Activated T-cell treated with anti-CD3 and anti-CD28 coated beads, Interleukin-2, amount 50 U/mL, for 24 hours (primary cell): ENCODE measurements around the gene PRKAR1B.

Experiments used
- DNase-seq: peaks from one replicate; pipeline ENCODE4 v3.0.0-alpha.2; 2020
- H3K27ac Mint-ChIP-seq: 2 replicates; pipeline ENCODE4 v1.8.0; 2020; ENCODE audit warnings: mild to moderate bottlenecking, mixed read lengths
- H3K27me3 Mint-ChIP-seq: 2 replicates; pipeline ENCODE4 v1.8.0; 2020; ENCODE audit warnings: mixed read lengths
- H3K36me3 Mint-ChIP-seq: 2 replicates; pipeline ENCODE4 v1.8.0; 2020; ENCODE audit warnings: low read depth, mixed read lengths
- H3K4me1 Mint-ChIP-seq: 2 replicates; pipeline ENCODE4 v1.8.0; 2020; ENCODE audit warnings: low read depth, mixed read lengths
- H3K4me3 Mint-ChIP-seq: 2 replicates; pipeline ENCODE4 v1.8.0; 2020; ENCODE audit warnings: mild to moderate bottlenecking, moderate library complexity, mixed read lengths
- H3K9me3 Mint-ChIP-seq: 2 replicates; pipeline ENCODE4 v1.8.0; 2020; ENCODE audit warnings: mixed read lengths

The PRKAR1B gene

GRCh38 chr7:506921-507622 lies 220.0 kb downstream of the PRKAR1B start:
- no peaks in the 10 kb centered on the region for H3K4me1 Mint-ChIP-seq
- H3K27ac Mint-ChIP-seq = no peak overlapping the region
- H3K4me3 Mint-ChIP-seq = no peak overlapping the region
- H3K27me3 Mint-ChIP-seq = no peaks in the 10 kb centered on the region
- no peaks in the 10 kb centered on the region for H3K9me3 Mint-ChIP-seq
- no peak for DNase-seq
- H3K36me3 Mint-ChIP-seq = peaks cover 11% of the 10 kb centered on the region

DNA sequence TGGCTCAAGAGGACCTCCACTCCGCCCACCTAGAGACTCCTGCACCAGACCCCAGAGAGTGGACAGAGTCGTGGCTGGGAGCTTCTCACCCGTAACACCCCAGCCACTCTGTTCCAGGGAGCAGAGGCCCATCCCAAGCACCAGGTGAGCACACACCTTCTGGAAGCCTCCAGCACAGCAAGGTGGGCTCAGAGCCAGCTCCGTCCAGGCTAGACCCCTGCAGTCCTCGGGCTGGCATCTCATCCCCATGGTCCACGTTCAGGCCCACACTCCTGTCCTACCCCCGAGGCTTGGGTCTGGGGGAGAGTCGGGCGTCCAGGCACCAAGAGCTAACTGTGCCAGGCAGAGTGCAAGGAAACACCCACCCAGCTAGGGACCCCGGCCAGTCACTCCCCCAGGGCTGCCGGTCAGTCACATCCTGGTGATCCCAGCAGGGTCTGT lies 220.7 kb downstream of the PRKAR1B start:
- H3K4me3 Mint-ChIP-seq = no peak overlapping the region
- peaks cover 13% of the 10 kb centered on the region for H3K36me3 Mint-ChIP-seq
- no peaks in the 10 kb centered on the region for H3K9me3 Mint-ChIP-seq
- no peaks in the 10 kb centered on the region for H3K27me3 Mint-ChIP-seq
- no peak overlapping the region for H3K27ac Mint-ChIP-seq
- no peak for DNase-seq
- no peaks in the 10 kb centered on the region for H3K4me1 Mint-ChIP-seq

GRCh38 chr7:505171-505570 lies 221.9 kb downstream of the PRKAR1B start:
- no peaks in the 10 kb centered on the region for H3K4me1 Mint-ChIP-seq
- no peak overlapping the region for H3K4me3 Mint-ChIP-seq
- H3K36me3 Mint-ChIP-seq = peaks cover 24% of the 10 kb centered on the region
- no peak overlapping the region for H3K27ac Mint-ChIP-seq
- H3K9me3 Mint-ChIP-seq = no peaks in the 10 kb centered on the region
- DNase-seq = no peak
- H3K27me3 Mint-ChIP-seq = no peaks in the 10 kb centered on the region

- Mint-ChIP-seq H3K36me3 (peaks cover 30% of the 10 kb centered on the region), H3K9me3 (no peaks in the 10 kb centered on the region), H3K27me3 (no peaks in the 10 kb centered on the region), H3K27ac (no peak overlapping the region), H3K4me3 (no peak overlapping the region), H3K4me1 (no peaks in the 10 kb centered on the region)
- DNase-seq = no peak
Observed at GRCh38 chr7:504221-505111, 222.6 kb downstream of the PRKAR1B start.

- H3K27me3 Mint-ChIP-seq = no peaks in the 10 kb centered on the region
- H3K4me1 Mint-ChIP-seq = no peaks in the 10 kb centered on the region
- H3K27ac Mint-ChIP-seq = no peak overlapping the region
- no peaks in the 10 kb centered on the region for H3K9me3 Mint-ChIP-seq
- no peak overlapping the region for H3K4me3 Mint-ChIP-seq
- no peak for DNase-seq
- peaks cover 33% of the 10 kb centered on the region for H3K36me3 Mint-ChIP-seq
Observed at GRCh38 chr7:503575-504111, 223.4 kb downstream of the PRKAR1B start.

GRCh38 chr7:502296-502695 lies 224.8 kb downstream of the PRKAR1B start:
- Mint-ChIP-seq H3K4me1 (peaks cover 5% of the 10 kb centered on the region), H3K9me3 (no peaks in the 10 kb centered on the region), H3K27ac (no peak overlapping the region), H3K27me3 (no peaks in the 10 kb centered on the region), H3K4me3 (no peak overlapping the region), H3K36me3 (peaks cover 38% of the 10 kb centered on the region)
- no peak for DNase-seq

DNA sequence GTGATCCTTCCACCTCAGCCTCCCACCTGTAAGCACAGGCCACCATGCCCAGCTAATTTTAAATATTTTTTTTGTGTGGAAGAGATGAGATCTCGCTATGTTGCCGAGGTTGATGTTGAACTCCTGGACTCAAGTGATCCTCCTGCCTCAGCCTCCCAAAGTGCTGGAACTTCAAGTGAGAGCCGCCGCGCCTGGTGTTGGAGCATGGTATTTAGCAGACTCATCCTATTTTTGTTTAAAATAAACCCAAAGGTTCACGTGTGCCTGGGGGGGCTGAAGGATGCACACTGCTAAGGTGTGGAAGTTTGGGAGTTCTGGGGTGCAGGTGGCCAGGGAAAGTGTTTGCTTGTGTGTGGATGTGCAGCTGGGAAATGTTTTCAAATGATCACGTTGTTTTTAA lies 225.6 kb downstream of the PRKAR1B start:
- Mint-ChIP-seq H3K36me3 (peaks cover 42% of the 10 kb centered on the region), H3K4me1 (peaks cover 5% of the 10 kb centered on the region), H3K4me3 (no peak overlapping the region)

GRCh38 chr7:500521-501420 lies 226.3 kb downstream of the PRKAR1B start:
- DNase-seq = no peak
- H3K9me3 Mint-ChIP-seq = no peaks in the 10 kb centered on the region
- no peak overlapping the region for H3K27ac Mint-ChIP-seq
- no peak overlapping the region for H3K4me3 Mint-ChIP-seq
- peaks cover 5% of the 10 kb centered on the region for H3K4me1 Mint-ChIP-seq
- no peaks in the 10 kb centered on the region for H3K27me3 Mint-ChIP-seq
- peaks cover 42% of the 10 kb centered on the region for H3K36me3 Mint-ChIP-seq

More for the DNA sequence above, 225.6 kb downstream of the PRKAR1B start:
- Mint-ChIP-seq H3K9me3 (no peaks in the 10 kb centered on the region), H3K27me3 (no peaks in the 10 kb centered on the region), H3K27ac (no peak overlapping the region)
- no peak for DNase-seq

- Mint-ChIP-seq H3K9me3 (no peaks in the 10 kb centered on the region), H3K4me3 (no peak overlapping the region), H3K27ac (no peak overlapping the region), H3K4me1 (peaks cover 5% of the 10 kb centered on the region), H3K27me3 (no peaks in the 10 kb centered on the region), H3K36me3 (peaks cover 36% of the 10 kb centered on the region)
- DNase-seq = no peak
Observed at GRCh38 chr7:499853-500485, 227.1 kb downstream of the PRKAR1B start.
